HEK293 (cell line): ENCODE results near the gene SENP7.

Experiments
- CTCF ChIA-PET: fragments of 350-600 bp; formaldehyde crosslinking; extraction: SDS; loops from one replicate; lab custom pipeline; 2021; ENCODE audit warnings: antibody characterized with exemption; lab: Yijun Ruan, JAX
- POLR2A ChIA-PET: fragments of 300-600 bp; formaldehyde crosslinking; extraction: SDS; loops from one replicate; lab custom pipeline; 2020; ENCODE audit warnings: antibody characterized with exemption, inconsistent platforms; lab: Yijun Ruan, JAX
- H3K27ac ChIP-seq: fragments of 200-500 bp; sonication (Bioruptor generic); 2 replicates; pipeline ENCODE4 v1.5.1; 2014; ENCODE audit warnings: low read depth, low read length, control low read depth, inconsistent platforms; ENCODE audit errors: extremely low read depth
- H3K36me3 ChIP-seq, 2 experiments: fragments of 200-500 bp in 1 of 2; sonication (Bioruptor generic) in 1 of 2; 1 replicate in 1 of 2; 2 replicates in 1 of 2; pipeline ENCODE4 v1.5.1; 2014 to 2017; ENCODE audit warnings: inconsistent platforms in 2 of 2, low read length in 2 of 2; ENCODE audit not compliant: control insufficient read depth in 2 of 2, insufficient read depth in 1 of 2
- H3K4me1 ChIP-seq: fragments of 200-500 bp; sonication (Bioruptor generic); 2 replicates; pipeline ENCODE4 v1.5.1; 2014; ENCODE audit warnings: mild to moderate bottlenecking, low read length, inconsistent platforms; ENCODE audit not compliant: control insufficient read depth, insufficient read depth
- H3K4me3 ChIP-seq: 2 replicates; pipeline ENCODE4 v1.5.1; 2011; ENCODE audit warnings: low read depth, mild to moderate bottlenecking, control low read depth, low read length, moderate library complexity
- H3K9me3 ChIP-seq: fragments of 200-500 bp; sonication (Bioruptor generic); 2 replicates; pipeline ENCODE4 v1.5.1; 2014; ENCODE audit warnings: low read depth, low read length, inconsistent platforms; ENCODE audit not compliant: control insufficient read depth, insufficient read depth
- GLIS1 ChIP-seq: fragments of 450-650 bp; formaldehyde crosslinking; IDR thresholded peaks from 2 replicates; pipeline ENCODE4 v1.5.1; 2016; ENCODE audit warnings: missing biosample characterization, missing genetic modification characterization
- MYNN ChIP-seq: fragments of 450-650 bp; formaldehyde crosslinking; IDR thresholded peaks from 2 replicates; pipeline ENCODE4 v1.5.1; 2016; ENCODE audit warnings: missing biosample characterization, missing genetic modification characterization, borderline replicate concordance
- PRDM2 ChIP-seq: fragments of 450-650 bp; formaldehyde crosslinking; IDR thresholded peaks from 2 replicates; pipeline ENCODE4 v1.5.1; 2016; ENCODE audit warnings: missing biosample characterization, missing genetic modification characterization, borderline replicate concordance
- SALL2 ChIP-seq: fragments of 450-650 bp; formaldehyde crosslinking; IDR thresholded peaks from 2 replicates; pipeline ENCODE4 v1.5.0; 2017; ENCODE audit warnings: missing biosample characterization, mild to moderate bottlenecking, missing genetic modification characterization, borderline replicate concordance
- SETDB1 ChIP-seq: IDR thresholded peaks from one replicate; pipeline ENCODE4 v1.6.1; 2017; ENCODE audit warnings: mild to moderate bottlenecking, low read length, moderate library complexity, mixed read lengths; ENCODE audit not compliant: insufficient read length
- YY2 ChIP-seq: fragments of 450-650 bp; formaldehyde crosslinking; IDR thresholded peaks from 2 replicates; pipeline ENCODE4 v1.5.1; 2016; ENCODE audit warnings: missing biosample characterization, missing genetic modification characterization
- ZNF138 ChIP-seq: fragments of 450-650 bp; formaldehyde crosslinking; IDR thresholded peaks from 2 replicates; pipeline ENCODE4 v1.5.1; 2016; ENCODE audit warnings: missing biosample characterization, missing genetic modification characterization, borderline replicate concordance
- ZNF146 ChIP-seq: fragments of 450-650 bp; formaldehyde crosslinking; IDR thresholded peaks from 2 replicates; pipeline ENCODE4 v1.5.1; 2016; ENCODE audit warnings: missing biosample characterization, missing genetic modification characterization
- ZNF266 ChIP-seq: fragments of 450-650 bp; formaldehyde crosslinking; IDR thresholded peaks from 2 replicates; pipeline ENCODE4 v1.5.1; 2016; ENCODE audit warnings: missing biosample characterization, missing genetic modification characterization, low read depth
- ZNF280C ChIP-seq: fragments of 450-650 bp; formaldehyde crosslinking; IDR thresholded peaks from 2 replicates; pipeline ENCODE4 v1.5.1; 2016; ENCODE audit warnings: missing biosample characterization, missing genetic modification characterization
- ZNF416 ChIP-seq: fragments of 450-650 bp; formaldehyde crosslinking; IDR thresholded peaks from 2 replicates; pipeline ENCODE4 v1.5.1; 2016; ENCODE audit warnings: missing biosample characterization, missing genetic modification characterization
- ZNF558 ChIP-seq: fragments of 450-650 bp; formaldehyde crosslinking; IDR thresholded peaks from 2 replicates; pipeline ENCODE4 v1.5.1; 2016; ENCODE audit warnings: missing biosample characterization, missing genetic modification characterization
- ZNF561 ChIP-seq: fragments of 450-650 bp; IDR thresholded peaks from 2 replicates; pipeline ENCODE4 v1.5.1; 2018; ENCODE audit warnings: missing biosample characterization, missing genetic modification characterization, borderline replicate concordance
- ZNF677 ChIP-seq: fragments of 450-650 bp; IDR thresholded peaks from 2 replicates; pipeline ENCODE4 v1.5.0; 2018; ENCODE audit warnings: missing biosample characterization, mild to moderate bottlenecking, missing genetic modification characterization, moderate library complexity
- ZNF830 ChIP-seq: fragments of 450-650 bp; IDR thresholded peaks from 2 replicates; pipeline ENCODE4 v1.5.0; 2018; ENCODE audit warnings: missing biosample characterization, missing genetic modification characterization, low read depth, mild to moderate bottlenecking, moderate library complexity
- ZNF843 ChIP-seq: fragments of 450-650 bp; formaldehyde crosslinking; IDR thresholded peaks from 2 replicates; pipeline ENCODE4 v1.5.1; 2016; ENCODE audit warnings: missing biosample characterization, missing genetic modification characterization
- ZSCAN18 ChIP-seq: fragments of 450-650 bp; formaldehyde crosslinking; IDR thresholded peaks from 2 replicates; pipeline ENCODE4 v1.5.1; 2016; ENCODE audit warnings: missing biosample characterization, missing genetic modification characterization
- ZSCAN30 ChIP-seq: fragments of 450-650 bp; IDR thresholded peaks from 2 replicates; pipeline ENCODE4 v1.5.1; 2018; ENCODE audit warnings: missing biosample characterization, mild to moderate bottlenecking, missing genetic modification characterization, moderate library complexity

Gene SENP7

GRCh38 chr3:101530686-101531047 lies 17.7 kb upstream of the SENP7 start:
- ChIA-PET CTCF (no interaction called here), POLR2A (no interaction called here)

GRCh38 chr3:101529816-101530685 lies 17.0 kb upstream of the SENP7 start:
- Histone ChIP-seq H3K27ac (no peak overlapping the region), H3K4me1 (no peaks in the 10 kb centered on the region), H3K36me3 (no peaks in the 10 kb centered on the region), H3K4me3 (no peak overlapping the region), H3K9me3 (no peaks in the 10 kb centered on the region)
- TF ChIP-seq SETDB1 (peak; percentile 49), ZNF138 (no peak)
- ChIA-PET CTCF (no interaction called here), POLR2A (no interaction called here)

More at GRCh38 chr3:101530686-101531047, 17.7 kb upstream of the SENP7 start:
- Histone ChIP-seq H3K27ac (no peak overlapping the region), H3K4me3 (no peak overlapping the region), H3K9me3 (no peaks in the 10 kb centered on the region), H3K4me1 (no peaks in the 10 kb centered on the region), H3K36me3 (no peaks in the 10 kb centered on the region)
- TF ChIP-seq YY2 (tag by site-specific recombination) (no peak), ZNF677 (tag by site-specific recombination) (no peak), ZNF146 (tag by site-specific recombination) (no peak), ZSCAN30 (tag by site-specific recombination) (no peak), ZNF266 (no peak), ZNF561 (tag by site-specific recombination) (no peak), ZNF558 (tag by site-specific recombination) (no peak)

- no peak overlapping the region for H3K27ac ChIP-seq
- H3K36me3 ChIP-seq, result no peaks in the 10 kb centered on the region
- H3K4me1 ChIP-seq, result no peaks in the 10 kb centered on the region
- no peak overlapping the region for H3K4me3 ChIP-seq
- H3K9me3 ChIP-seq, result no peaks in the 10 kb centered on the region
- ChIA-PET CTCF (no interaction called here), POLR2A (no interaction called here)
- no peak for TF ChIP-seq MYNN (tag by site-specific recombination)
- TF ChIP-seq PRDM2 (tag by site-specific recombination), result no peak
- no peak for TF ChIP-seq ZSCAN18 (tag by site-specific recombination)
- TF ChIP-seq ZNF843 (tag by site-specific recombination), result no peak
- no peak for TF ChIP-seq GLIS1 (tag by site-specific recombination)
- no peak for TF ChIP-seq SALL2 (tag by site-specific recombination)
- TF ChIP-seq ZNF830 (tag by site-specific recombination), result no peak
- TF ChIP-seq ZNF280C (tag by site-specific recombination), result no peak
- TF ChIP-seq ZNF416, result no peak
These were observed 14.9 kb upstream of the SENP7 start for GRCh38 chr3:101527906-101528305.
